RWPE2 (cell line): ENCODE results near the gene CYP3A4.
A peak's percentile ranks its signal among the peaks of the same experiment; 100 is the strongest.

Experiments
- ATAC-seq: fragments of 200-7000 bp; cut with Tn5 transposase; 3 replicates; pipeline ENCODE4 v1.9.1; 2021; ENCODE audit warnings: low read depth
- DNase-seq: peaks from one replicate; pipeline ENCODE4 v3.0.0-alpha.2; 2020; ENCODE audit warnings: low spot score
- H3K27ac ChIP-seq: fragments of 450-650 bp; 2 replicates; pipeline ENCODE4 v1.5.1; 2017; ENCODE audit warnings: mild to moderate bottlenecking; ENCODE audit not compliant: poor library complexity, severe bottlenecking
- H3K27me3 ChIP-seq: fragments of 250-450 bp; sonication (Bioruptor Pico); 2 replicates; pipeline ENCODE4 v1.5.1; 2021; ENCODE audit warnings: mild to moderate bottlenecking, moderate library complexity; ENCODE audit not compliant: insufficient read depth, poor library complexity, severe bottlenecking
- H3K36me3 ChIP-seq: fragments of 250-450 bp; sonication (Bioruptor Pico); 2 replicates; pipeline ENCODE4 v1.5.1; 2020; ENCODE audit warnings: low read depth, mild to moderate bottlenecking, moderate library complexity
- H3K4me1 ChIP-seq: fragments of 250-450 bp; sonication (Bioruptor Pico); 2 replicates; pipeline ENCODE4 v1.5.1; 2021; ENCODE audit warnings: mild to moderate bottlenecking, moderate library complexity; ENCODE audit not compliant: insufficient read depth, poor library complexity, severe bottlenecking
- H3K4me3 ChIP-seq: fragments of 250-450 bp; sonication (Bioruptor Pico); 2 replicates; pipeline ENCODE4 v1.5.1; 2021; ENCODE audit warnings: mild to moderate bottlenecking, moderate library complexity; ENCODE audit not compliant: severe bottlenecking
- H3K9me3 ChIP-seq: fragments of 250-450 bp; sonication (Bioruptor Pico); 2 replicates; pipeline ENCODE4 v1.5.1; 2021; ENCODE audit warnings: mild to moderate bottlenecking, moderate library complexity; ENCODE audit not compliant: severe bottlenecking
- TF ChIP-seq, protein P1 (sequence below): fragments of 450-650 bp; IDR thresholded peaks from one replicate; pipeline ENCODE4 v1.5.1; 2017; ENCODE audit warnings: mild to moderate bottlenecking, moderate library complexity; ENCODE audit not compliant: poor library complexity, severe bottlenecking

CYP3A4 gene

DNA sequence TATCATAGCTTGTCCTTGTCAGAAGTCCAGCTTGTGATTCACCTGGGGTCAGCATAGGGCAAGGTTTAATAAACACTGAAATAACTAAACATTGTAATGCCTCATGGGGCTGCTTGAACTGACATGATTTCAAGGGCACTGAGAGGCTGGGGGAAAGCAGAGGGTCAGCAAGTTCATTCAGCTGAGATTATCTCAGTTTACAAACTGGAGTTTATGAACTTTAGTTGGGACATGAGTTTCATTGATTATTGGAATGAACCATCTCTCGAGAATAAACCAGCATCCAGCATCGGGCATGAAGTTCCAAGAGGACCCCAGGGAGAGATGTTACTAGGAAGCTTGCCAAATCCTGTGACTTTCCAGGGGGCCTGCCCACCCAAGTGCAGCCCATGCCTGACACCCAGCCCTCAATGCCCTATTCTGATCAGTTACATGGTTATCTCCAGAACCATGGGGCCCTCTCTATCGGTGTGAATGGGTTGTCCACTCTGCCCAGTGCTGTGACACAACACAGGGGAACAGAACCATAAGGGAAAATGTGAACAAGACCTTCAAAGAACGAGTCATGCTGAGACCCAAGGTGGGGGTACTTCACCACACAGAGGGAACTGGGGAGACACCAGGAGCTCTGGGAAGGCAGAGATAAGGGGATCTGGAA lies 41.1 kb downstream of the CYP3A4 start:
- Histone ChIP-seq H3K4me1 (peaks cover 22% of the 10 kb centered on the region), H3K27me3 (no peaks in the 10 kb centered on the region), H3K27ac (no peak overlapping the region), H3K4me3 (no peak overlapping the region), H3K9me3 (no peaks in the 10 kb centered on the region), H3K36me3 (no peaks in the 10 kb centered on the region)
- no peak for ATAC-seq
- no peak for DNase-seq
- TF ChIP-seq, protein P1, sequence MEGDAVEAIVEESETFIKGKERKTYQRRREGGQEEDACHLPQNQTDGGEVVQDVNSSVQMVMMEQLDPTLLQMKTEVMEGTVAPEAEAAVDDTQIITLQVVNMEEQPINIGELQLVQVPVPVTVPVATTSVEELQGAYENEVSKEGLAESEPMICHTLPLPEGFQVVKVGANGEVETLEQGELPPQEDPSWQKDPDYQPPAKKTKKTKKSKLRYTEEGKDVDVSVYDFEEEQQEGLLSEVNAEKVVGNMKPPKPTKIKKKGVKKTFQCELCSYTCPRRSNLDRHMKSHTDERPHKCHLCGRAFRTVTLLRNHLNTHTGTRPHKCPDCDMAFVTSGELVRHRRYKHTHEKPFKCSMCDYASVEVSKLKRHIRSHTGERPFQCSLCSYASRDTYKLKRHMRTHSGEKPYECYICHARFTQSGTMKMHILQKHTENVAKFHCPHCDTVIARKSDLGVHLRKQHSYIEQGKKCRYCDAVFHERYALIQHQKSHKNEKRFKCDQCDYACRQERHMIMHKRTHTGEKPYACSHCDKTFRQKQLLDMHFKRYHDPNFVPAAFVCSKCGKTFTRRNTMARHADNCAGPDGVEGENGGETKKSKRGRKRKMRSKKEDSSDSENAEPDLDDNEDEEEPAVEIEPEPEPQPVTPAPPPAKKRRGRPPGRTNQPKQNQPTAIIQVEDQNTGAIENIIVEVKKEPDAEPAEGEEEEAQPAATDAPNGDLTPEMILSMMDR: no peak

- Histone ChIP-seq H3K27me3 (no peaks in the 10 kb centered on the region), H3K4me3 (no peak overlapping the region), H3K27ac (peak overlapping the region; percentile 57), H3K36me3 (no peaks in the 10 kb centered on the region), H3K4me1 (peaks cover 31% of the 10 kb centered on the region), H3K9me3 (no peaks in the 10 kb centered on the region)
- TF ChIP-seq, protein P1: no peak
- no peak for ATAC-seq
- DNase-seq: no peak
Measured at GRCh38 chr7:99741441-99741795, 42.6 kb downstream of the CYP3A4 start.

GRCh38 chr7:99740573-99741440 lies 43.2 kb downstream of the CYP3A4 start:
- peak; percentile 84 for ATAC-seq

GRCh38 chr7:99739699-99740572 lies 44.0 kb downstream of the CYP3A4 start:
- Histone ChIP-seq H3K36me3 (no peaks in the 10 kb centered on the region), H3K27me3 (no peaks in the 10 kb centered on the region), H3K27ac (peak overlapping the region; percentile 57), H3K4me1 (peaks cover 31% of the 10 kb centered on the region), H3K9me3 (no peaks in the 10 kb centered on the region), H3K4me3 (no peak overlapping the region)
- TF ChIP-seq, protein P1: no peak
- ATAC-seq (no peak), DNase-seq (no peak)

More at GRCh38 chr7:99740573-99741440, 43.2 kb downstream of the CYP3A4 start:
- H3K4me3 ChIP-seq: no peak overlapping the region
- H3K4me1 ChIP-seq: peaks cover 31% of the 10 kb centered on the region
- no peak for DNase-seq
- H3K9me3 ChIP-seq: no peaks in the 10 kb centered on the region
- TF ChIP-seq, protein P1: no peak
- no peaks in the 10 kb centered on the region for H3K27me3 ChIP-seq
- H3K36me3 ChIP-seq: no peaks in the 10 kb centered on the region
- H3K27ac ChIP-seq: peak overlapping the region; percentile 57
